Fibroblast of upper back skin (primary cell): Measurements from ENCODE around the gene AKAP7.
"Not testable (repeated sequence)": the region's sequence is repeated elsewhere in the genome, so short reads cannot be mapped to it uniquely, and the experiment has no call there.

Source experiments
- DNase-seq: peaks from one replicate; pipeline ENCODE4 v3.0.0-alpha.2; 2013

The AKAP7 gene

GRCh38 chr6:131300826-131301225 lies 165.6 kb downstream of the AKAP7 start:
- not testable (repeated sequence) for DNase-seq

GRCh38 chr6:131303338-131303930 lies 168.2 kb downstream of the AKAP7 start:
- no peak for DNase-seq

- DNase-seq: no peak
Observed at GRCh38 chr6:131305037-131305850, 170.0 kb downstream of the AKAP7 start.

- no peak for DNase-seq
Observed at GRCh38 chr6:131309437-131309836, 174.2 kb downstream of the AKAP7 start.

- DNase-seq: no peak
Observed at GRCh38 chr6:131314838-131315237, 179.6 kb downstream of the AKAP7 start.

GRCh38 chr6:131316654-131317053 lies 181.4 kb downstream of the AKAP7 start:
- DNase-seq: no peak

GRCh38 chr6:131317516-131317915 lies 182.2 kb downstream of the AKAP7 start:
- DNase-seq: no peak

GRCh38 chr6:131321589-131321988 lies 186.3 kb downstream of the AKAP7 start:
- no peak for DNase-seq

- no peak for DNase-seq
Observed at GRCh38 chr6:131322125-131322524, 186.9 kb downstream of the AKAP7 start.

- DNase-seq: not testable (repeated sequence)
Observed at GRCh38 chr6:131325669-131326068, 190.4 kb downstream of the AKAP7 start.

GRCh38 chr6:131328727-131329126 lies 193.5 kb downstream of the AKAP7 start:
- not testable (repeated sequence) for DNase-seq

GRCh38 chr6:131331151-131331550 lies 195.9 kb downstream of the AKAP7 start:
- no peak for DNase-seq

GRCh38 chr6:131331873-131332781 lies 196.9 kb downstream of the AKAP7 start:
- no peak for DNase-seq
